GM19238 (cell line): ENCODE data around the gene SALL2.
"Not testable (repeated sequence)": the region's sequence is repeated elsewhere in the genome, so short reads cannot be mapped to it uniquely, and the experiment has no call there.

Experiments used
- DNase-seq: peaks from one replicate; pipeline ENCODE4 v3.0.0; 2011; ENCODE audit warnings: low spot score; ENCODE audit not compliant: insufficient read length

Gene SALL2

GRCh38 chr14:21525962-21526671, at the start of gene SALL2:
Gene SALL2 (minus strand): TSS chr14:21526346. CDS start chr14:21526127, 219 bp downstream.
- peak; percentile 37 for DNase-seq

GRCh38 chr14:21575661-21576060, 49.5 kb upstream of the SALL2 start:
- no peak for DNase-seq

- DNase-seq = no peak
Measured at GRCh38 chr14:21572604-21573003, 46.5 kb upstream of the SALL2 start.

- DNase-seq = no peak
Measured at GRCh38 chr14:21558703-21559170, 32.6 kb upstream of the SALL2 start.

- DNase-seq = peak; percentile 19
Measured at GRCh38 chr14:21557084-21557901, 31.1 kb upstream of the SALL2 start.

- DNase-seq = no peak
Measured at GRCh38 chr14:21556378-21557083, 30.4 kb upstream of the SALL2 start.

GRCh38 chr14:21553266-21553665, 27.1 kb upstream of the SALL2 start:
- no peak for DNase-seq

- not testable (repeated sequence) for DNase-seq
Measured at GRCh38 chr14:21544588-21544987, 18.4 kb upstream of the SALL2 start.

- DNase-seq = no peak
Measured at GRCh38 chr14:21543963-21544362, 17.8 kb upstream of the SALL2 start.

GRCh38 chr14:21543521-21543960, 17.4 kb upstream of the SALL2 start:
- no peak for DNase-seq

GRCh38 chr14:21541413-21542074, 15.4 kb upstream of the SALL2 start:
- DNase-seq = no peak

GRCh38 chr14:21539189-21539940, 13.2 kb upstream of the SALL2 start:
- DNase-seq = no peak

GRCh38 chr14:21537090-21537424, 10.9 kb upstream of the SALL2 start:
- DNase-seq = no peak

GRCh38 chr14:21536418-21537089, 10.4 kb upstream of the SALL2 start:
- DNase-seq = no peak

- no peak for DNase-seq
Measured at GRCh38 chr14:21535545-21536417, 9.6 kb upstream of the SALL2 start.

- no peak for DNase-seq
Measured at GRCh38 chr14:21534576-21534975, 8.4 kb upstream of the SALL2 start.

GRCh38 chr14:21533294-21533693, 7.1 kb upstream of the SALL2 start:
- no peak for DNase-seq

GRCh38 chr14:21529515-21529914, 3.4 kb upstream of the SALL2 start:
- DNase-seq = no peak
